Measurements from ENCODE around the gene ADGRA3. TPM values are rescaled to one million over a fixed set of nuclear protein-coding genes. Genes with fewer than 3 reads are reported as not detected.

Gene ADGRA3
- total RNA-seq, 1 experiment from 2014 or later = 40.5 TPM

DNA sequence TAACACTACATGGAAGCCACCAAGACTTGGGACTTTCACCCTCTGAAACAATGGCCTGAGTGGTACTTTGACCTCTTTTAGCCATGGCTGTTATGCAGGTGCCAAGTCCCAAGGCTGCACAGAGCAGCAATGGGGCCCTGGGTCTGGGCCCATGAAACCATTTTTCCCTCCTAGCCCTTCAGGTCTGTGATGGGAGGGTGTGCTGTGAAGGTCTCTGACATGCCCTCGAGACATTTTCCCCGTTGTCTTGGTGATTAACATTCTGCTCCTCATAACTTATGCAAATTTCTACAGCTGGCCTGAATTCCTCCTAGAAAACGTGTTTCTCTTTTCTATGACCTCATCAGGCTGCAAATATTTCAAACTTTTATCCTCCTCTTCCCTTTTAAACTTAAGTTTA, 30.4 kb upstream of the ADGRA3 start:
- Mint-ChIP-seq H3K27ac (no peak overlapping the region), H3K27me3 (ENCODE audit: low read depth) (no peaks in the 10 kb centered on the region; the same call in 1 of the 2 replicates), H3K4me3 (no peak overlapping the region), H3K36me3 (peaks cover 23% of the 10 kb centered on the region), H3K9me3 (peaks cover 38% of the 10 kb centered on the region), H3K4me1 (no peaks in the 10 kb centered on the region)
- ATAC-seq (no peak), DNase-seq (ENCODE audit: low spot score) (no peak)
- ChIA-PET CTCF (no interaction called here), POLR2A (no interaction called here)
- TF ChIP-seq TP53 (CRISPR knock-in tag; IDR thresholded peaks at IDR 0.05) (no peak), ZNF232 (CRISPR knock-in tag; IDR thresholded peaks at IDR 0.05) (no peak), NR2C2 (CRISPR knock-in tag; IDR thresholded peaks at IDR 0.05) (no peak), MYBL2 (CRISPR knock-in tag; IDR thresholded peaks at IDR 0.05) (no peak), ZNF396 (CRISPR knock-in tag; IDR thresholded peaks at IDR 0.05; ENCODE audit: borderline replicate concordance) (no peak), ZBTB43 (CRISPR knock-in tag; IDR thresholded peaks at IDR 0.05) (no peak), NR1H2 (CRISPR knock-in tag; IDR thresholded peaks at IDR 0.05) (no peak), CDX4 (CRISPR knock-in tag; IDR thresholded peaks at IDR 0.05; ENCODE audit: borderline replicate concordance) (no peak), SMAD3 (CRISPR knock-in tag; IDR thresholded peaks at IDR 0.05; ENCODE audit: borderline replicate concordance) (no peak), ATF3 (CRISPR knock-in tag; conservative IDR thresholded peaks at IDR 0.05) (no peak), HMGA2 (CRISPR knock-in tag; IDR thresholded peaks at IDR 0.05) (no peak), ATF1 (CRISPR knock-in tag; IDR thresholded peaks at IDR 0.05) (no peak)
- TF ChIP-seq, protein P1, sequence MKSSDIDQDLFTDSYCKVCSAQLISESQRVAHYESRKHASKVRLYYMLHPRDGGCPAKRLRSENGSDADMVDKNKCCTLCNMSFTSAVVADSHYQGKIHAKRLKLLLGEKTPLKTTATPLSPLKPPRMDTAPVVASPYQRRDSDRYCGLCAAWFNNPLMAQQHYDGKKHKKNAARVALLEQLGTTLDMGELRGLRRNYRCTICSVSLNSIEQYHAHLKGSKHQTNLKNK (CRISPR knock-in tag; IDR thresholded peaks at IDR 0.05) = no peak
- TF ChIP-seq, protein P2, sequence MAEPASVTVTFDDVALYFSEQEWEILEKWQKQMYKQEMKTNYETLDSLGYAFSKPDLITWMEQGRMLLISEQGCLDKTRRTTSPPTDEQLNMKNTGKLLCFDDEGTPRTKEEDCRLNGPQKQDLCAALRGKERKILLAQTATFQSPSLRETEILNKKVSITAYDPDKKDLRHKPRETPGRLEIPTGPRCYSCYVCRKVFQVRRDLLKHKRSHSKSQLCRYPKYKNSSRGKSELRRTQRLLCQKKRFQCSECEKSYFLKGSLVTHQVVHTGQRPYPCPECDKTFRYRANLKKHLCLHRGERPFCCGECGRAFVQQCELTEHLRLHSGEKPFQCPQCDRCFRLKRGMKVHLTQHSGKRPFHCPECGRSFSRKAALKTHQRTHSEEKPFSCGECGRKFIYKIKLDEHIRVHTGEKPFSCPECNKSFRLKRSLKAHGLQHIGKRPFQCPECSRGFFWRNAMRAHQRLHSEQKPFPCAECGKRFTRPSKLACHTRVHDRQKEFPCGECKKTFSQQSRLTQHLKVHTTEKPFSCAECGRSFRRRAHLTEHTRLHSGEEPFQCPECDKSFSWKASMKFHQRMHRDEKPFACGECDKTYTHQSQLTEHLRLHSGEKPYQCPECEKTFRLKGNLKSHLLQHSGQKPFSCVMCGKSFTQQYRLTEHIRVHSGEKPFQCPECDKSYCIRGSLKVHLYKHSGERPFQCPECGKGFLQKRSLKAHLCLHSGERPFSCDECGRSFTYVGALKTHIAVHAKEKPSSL (CRISPR knock-in tag; conservative IDR thresholded peaks at IDR 0.05) = no peak
- TF ChIP-seq, protein P3, sequence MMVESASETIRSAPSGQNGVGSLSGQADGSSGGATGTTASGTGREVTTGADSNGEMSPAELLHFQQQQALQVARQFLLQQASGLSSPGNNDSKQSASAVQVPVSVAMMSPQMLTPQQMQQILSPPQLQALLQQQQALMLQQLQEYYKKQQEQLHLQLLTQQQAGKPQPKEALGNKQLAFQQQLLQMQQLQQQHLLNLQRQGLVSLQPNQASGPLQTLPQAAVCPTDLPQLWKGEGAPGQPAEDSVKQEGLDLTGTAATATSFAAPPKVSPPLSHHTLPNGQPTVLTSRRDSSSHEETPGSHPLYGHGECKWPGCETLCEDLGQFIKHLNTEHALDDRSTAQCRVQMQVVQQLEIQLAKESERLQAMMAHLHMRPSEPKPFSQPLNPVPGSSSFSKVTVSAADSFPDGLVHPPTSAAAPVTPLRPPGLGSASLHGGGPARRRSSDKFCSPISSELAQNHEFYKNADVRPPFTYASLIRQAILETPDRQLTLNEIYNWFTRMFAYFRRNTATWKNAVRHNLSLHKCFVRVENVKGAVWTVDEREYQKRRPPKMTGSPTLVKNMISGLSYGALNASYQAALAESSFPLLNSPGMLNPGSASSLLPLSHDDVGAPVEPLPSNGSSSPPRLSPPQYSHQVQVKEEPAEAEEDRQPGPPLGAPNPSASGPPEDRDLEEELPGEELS (CRISPR knock-in tag; IDR thresholded peaks at IDR 0.05) = no peak

- ATAC-seq = no peak
- Mint-ChIP-seq H3K9me3 (peaks cover 32% of the 10 kb centered on the region), H3K4me3 (no peak overlapping the region), H3K36me3 (peaks cover 14% of the 10 kb centered on the region), H3K27ac (no peak overlapping the region), H3K27me3 (ENCODE audit: low read depth) (no peaks in the 10 kb centered on the region; the same call in 1 of the 2 replicates), H3K4me1 (no peaks in the 10 kb centered on the region)
- ChIA-PET CTCF (no interaction called here), POLR2A (no interaction called here)
- DNase-seq (ENCODE audit: low spot score) = no peak
- no peak for TF ChIP-seq CREB1 (CRISPR knock-in tag; IDR thresholded peaks at IDR 0.05)
- no peak for TF ChIP-seq TEAD4 (CRISPR knock-in tag; IDR thresholded peaks at IDR 0.05)
- TF ChIP-seq FOXK1 (CRISPR knock-in tag; IDR thresholded peaks at IDR 0.05) = no peak
- TF ChIP-seq MYBL2 (CRISPR knock-in tag; IDR thresholded peaks at IDR 0.05) = no peak
- TF ChIP-seq, protein P2 (CRISPR knock-in tag; conservative IDR thresholded peaks at IDR 0.05) = no peak
- no peak for TF ChIP-seq ETV6 (CRISPR knock-in tag; IDR thresholded peaks at IDR 0.05)
- TF ChIP-seq IRF1 (CRISPR knock-in tag; IDR thresholded peaks at IDR 0.05) = no peak
- TF ChIP-seq ZBTB21 (CRISPR knock-in tag; IDR thresholded peaks at IDR 0.05; ENCODE audit: borderline replicate concordance) = no peak
- TF ChIP-seq ZNF219 (CRISPR knock-in tag; IDR thresholded peaks at IDR 0.05; ENCODE audit: borderline replicate concordance) = no peak
- TF ChIP-seq ZNF423 (CRISPR knock-in tag; IDR thresholded peaks at IDR 0.05) = no peak
- no peak for TF ChIP-seq GRHL2 (CRISPR knock-in tag; IDR thresholded peaks at IDR 0.05; ENCODE audit: insufficient replicate concordance, severe bottlenecking)
- no peak for TF ChIP-seq TEAD1 (CRISPR knock-in tag; IDR thresholded peaks at IDR 0.05)
- TF ChIP-seq NR2C2 (CRISPR knock-in tag; IDR thresholded peaks at IDR 0.05) = no peak
Observed at GRCh38 chr4:22539251-22539650, 23.4 kb upstream of the ADGRA3 start.
